ENCODE measurements around the gene ADAM22.

The ADAM22 gene

DNA sequence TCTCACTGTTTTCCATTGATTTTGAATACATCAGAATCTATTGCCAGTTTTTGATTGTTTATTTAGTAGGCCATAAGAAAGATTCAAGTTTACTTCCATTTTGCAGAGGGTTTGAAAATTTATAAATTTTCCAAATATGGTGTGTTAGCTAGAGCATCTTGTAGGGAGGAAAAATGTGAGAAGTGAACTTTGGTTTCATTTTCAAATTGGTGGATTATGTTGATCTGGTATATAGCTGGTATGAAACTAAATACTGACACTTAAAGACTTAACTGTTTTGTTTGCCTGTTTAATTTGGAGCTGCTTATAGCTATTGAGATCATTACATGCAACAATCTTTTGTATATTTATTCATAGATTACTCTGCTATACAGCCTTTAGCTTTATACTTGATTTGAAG, 108.1 kb downstream of the ADAM22 start:
- no peak for DNase-seq (ENCODE audit: low spot score)

DNA sequence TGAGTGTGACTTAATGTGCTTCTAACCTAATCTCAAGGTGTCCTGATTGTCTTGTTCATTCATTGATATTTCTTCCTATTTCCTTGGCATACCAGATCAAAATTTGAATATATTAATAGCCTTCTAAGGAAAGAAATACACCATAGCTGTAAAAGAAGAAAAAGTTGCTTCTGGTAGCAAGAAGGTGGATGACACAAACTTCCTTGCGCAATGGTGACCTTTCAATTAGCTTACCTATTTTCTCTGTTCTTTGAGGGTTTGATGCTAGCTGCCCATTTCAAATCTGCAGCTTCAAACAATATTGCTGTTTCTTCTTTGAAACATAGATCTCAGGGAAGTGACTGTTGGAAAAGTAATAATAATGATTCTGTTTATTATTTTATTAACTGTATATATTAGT, 108.8 kb downstream of the ADAM22 start:
- no peak for DNase-seq (ENCODE audit: low spot score)

DNA sequence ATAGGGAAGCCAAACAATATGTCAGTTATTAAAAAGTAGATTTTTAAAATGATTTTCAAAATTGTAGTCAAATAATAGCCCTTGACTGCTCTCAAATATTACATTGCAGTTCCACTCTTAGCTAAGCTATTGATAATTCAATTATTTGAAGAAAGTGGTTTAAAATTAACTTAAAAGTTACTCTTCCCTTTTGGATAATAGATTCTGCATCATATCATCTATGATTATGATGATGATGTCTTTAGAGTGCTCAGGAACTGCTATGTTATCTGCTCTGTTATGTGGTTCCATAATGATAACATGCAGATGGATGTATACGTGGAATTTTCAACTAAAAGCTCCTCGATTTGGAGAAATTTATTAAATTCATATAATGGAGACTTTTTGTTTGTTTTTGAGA, 110.0 kb downstream of the ADAM22 start:
- no peak for DNase-seq (ENCODE audit: low spot score)

DNA sequence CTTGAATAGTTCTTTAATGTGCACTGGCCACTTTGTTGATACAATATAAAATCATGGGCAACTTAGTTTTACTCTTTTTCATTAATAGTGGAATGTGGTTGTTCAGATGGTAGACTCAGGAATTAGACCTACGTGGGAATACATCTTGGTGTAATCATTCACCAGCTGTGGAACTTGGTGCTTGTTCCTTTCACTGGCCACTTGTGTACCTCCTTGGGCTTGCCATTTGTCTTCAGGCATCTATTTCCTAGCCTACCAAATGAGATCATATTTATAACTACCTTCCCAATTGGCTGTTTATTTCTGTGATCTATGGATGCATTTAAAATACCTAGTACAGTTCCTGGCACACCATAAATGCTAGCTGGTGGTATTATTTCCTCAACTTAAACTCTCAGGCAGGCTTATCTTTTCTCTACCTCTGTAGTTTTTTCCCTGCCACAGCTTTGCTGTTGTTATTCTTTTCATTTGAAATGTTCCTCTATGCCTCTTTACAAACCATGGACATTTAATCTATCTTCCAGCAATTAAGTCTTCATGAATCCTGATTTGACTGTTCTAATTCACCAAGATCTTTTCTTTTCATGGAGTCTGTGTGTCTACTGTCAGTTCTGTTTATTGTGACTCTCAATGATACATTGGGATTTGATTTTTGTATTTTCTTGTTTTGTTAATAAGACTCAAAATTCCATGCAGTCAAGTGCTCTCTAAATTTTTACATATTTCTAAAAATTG, 113.0 kb downstream of the ADAM22 start:
- DNase-seq (ENCODE audit: low spot score) = no peak

DNA sequence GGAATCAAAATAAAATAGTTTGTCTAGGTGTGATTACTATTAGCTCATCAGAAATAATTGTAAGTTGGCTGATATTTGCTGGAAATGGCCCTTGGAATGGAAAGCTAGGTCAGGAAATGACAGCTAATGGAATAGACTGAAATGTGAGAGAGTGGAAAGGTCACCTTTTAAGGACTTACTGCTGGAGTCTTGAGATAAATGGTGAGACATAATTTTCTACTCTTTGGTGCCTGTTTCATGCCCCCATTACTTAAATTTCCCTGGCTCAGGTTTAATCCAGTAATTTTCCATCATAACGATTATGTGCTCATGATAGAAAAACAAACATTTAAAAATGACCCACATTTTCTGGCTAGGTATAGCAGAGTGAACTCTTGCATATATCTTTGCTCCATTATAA, 123.6 kb downstream of the ADAM22 start:
- no peak for DNase-seq (ENCODE audit: low spot score)

DNA sequence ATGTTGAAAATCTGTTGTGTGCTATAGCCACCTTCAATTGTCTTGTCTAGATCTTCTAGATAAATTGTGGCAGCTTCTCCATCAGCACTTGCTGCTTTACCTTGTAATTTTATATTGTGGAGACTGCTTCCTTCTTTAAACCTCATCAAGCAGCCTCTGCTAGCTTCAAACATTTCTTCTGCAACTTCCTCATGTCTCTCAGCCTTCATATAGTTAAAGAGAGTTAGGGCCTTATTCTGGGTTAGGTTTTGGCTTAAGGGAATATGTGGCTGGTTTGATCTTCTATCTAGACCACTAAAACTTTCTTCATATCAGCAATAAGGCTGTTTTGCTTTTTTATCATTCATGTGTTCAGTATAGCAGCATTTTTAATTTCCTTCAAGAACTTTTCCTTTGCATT, 128.2 kb downstream of the ADAM22 start:
- no peak for DNase-seq (ENCODE audit: low spot score)

DNA sequence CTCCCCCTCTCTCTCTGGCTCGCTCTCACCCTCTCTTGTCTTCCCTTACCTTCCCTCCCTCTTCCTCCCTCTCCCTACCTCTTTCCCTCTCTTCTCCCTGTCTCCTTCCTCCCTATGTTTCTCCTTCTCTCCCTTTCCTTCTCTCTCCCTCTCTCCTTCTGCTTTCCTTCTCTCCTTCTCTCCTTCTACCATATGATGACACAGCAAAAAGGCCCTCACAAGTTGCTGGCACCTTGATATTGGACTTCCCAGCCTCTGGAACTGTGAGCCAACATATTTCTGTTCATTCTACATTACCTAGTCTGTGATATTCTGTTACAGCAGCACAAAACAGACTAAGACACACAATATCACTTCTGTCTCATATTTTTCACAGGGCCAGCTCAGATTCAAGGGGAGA, 135.0 kb downstream of the ADAM22 start:
- DNase-seq (ENCODE audit: low spot score) = no peak

DNA sequence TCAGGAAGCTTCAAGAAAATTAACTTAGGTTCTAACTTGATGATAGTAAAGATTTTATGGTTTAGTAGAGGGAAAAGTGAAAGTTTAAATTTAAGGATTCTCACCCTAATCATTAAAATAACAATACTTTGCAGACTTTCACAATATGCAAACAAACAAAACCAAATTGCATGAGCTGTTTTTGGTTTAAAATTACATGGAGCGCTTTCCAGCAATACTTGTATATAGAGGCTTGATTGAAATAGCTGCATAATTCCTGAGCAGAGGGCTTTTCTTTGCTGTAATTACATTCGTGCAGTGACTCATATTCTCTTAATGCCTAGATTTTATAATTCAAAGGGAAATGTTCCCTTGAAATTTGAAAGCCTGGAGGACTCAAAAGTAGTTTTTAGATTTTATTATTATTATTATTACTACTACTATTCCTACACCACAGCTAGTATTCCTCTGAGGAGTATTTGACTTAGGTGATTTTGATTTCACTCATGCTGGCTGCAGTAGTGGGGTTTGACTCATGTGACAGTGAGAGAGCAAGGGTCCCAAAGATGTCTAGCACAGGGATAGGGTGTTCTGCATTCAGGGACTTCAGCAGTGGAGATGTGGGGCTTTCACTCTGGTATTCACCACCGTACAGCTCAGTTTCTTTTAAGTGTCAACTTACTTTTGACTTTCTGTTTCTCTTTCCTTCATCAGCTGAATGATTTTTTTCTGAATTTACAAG, 138.1 kb downstream of the ADAM22 start:
- DNase-seq (ENCODE audit: low spot score) = no peak

DNA sequence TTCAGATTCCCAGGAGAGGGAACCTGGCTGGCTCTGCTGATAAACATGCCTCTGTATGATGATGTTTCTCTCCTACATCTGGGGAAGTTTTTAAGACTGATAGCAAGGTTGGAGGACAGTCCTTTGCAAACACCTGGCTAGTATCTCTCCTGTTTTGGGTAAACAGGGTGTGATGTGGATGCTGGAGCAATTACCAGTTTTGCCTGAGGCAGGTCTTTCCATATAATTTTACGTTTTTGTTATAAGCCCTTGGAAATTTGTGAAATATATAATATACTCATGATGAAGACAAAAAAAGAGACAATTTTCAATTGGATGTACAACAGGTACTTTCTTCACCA, 138.6 kb downstream of the ADAM22 start:
- no peak for DNase-seq (ENCODE audit: low spot score)

DNA sequence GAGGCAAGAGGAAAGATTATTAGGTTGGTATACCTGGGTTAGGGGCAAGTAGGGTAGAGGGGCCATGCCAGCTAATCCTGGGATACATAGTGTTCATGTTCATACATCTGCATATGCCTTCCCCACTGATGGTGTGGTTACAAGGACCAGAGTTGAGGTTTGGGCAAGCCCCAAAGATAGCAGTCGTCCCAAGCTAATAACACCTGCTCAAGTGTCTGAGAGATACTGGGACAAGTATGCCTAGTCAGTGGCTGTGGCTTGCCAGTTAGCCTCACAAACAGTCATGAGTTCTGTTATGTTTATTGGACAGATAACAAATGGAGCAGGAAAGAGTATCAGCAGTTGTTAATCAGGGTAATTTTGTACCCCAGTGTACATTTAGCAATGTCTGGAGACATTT, 139.6 kb downstream of the ADAM22 start:
- no peak for DNase-seq (ENCODE audit: low spot score)

DNA sequence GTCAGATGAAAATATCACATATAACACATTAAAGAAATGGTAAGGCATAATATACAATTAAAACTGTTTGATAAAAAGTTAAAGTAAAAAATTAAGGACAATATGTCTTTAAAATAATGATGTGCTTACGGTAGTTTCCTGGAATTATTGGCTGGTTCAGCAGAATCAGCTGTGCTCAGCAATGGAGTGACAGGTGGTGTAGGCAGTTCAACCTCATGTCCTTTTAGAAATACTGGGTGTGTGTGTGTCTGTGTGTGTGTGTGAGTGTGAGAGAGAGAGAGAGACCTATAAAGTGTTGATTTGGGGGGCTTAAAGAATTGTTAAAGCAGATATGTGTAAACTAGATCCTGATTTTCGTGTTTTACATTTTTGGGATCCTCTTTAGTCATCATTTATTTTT, 141.2 kb downstream of the ADAM22 start:
- no peak for DNase-seq (ENCODE audit: low spot score)

DNA sequence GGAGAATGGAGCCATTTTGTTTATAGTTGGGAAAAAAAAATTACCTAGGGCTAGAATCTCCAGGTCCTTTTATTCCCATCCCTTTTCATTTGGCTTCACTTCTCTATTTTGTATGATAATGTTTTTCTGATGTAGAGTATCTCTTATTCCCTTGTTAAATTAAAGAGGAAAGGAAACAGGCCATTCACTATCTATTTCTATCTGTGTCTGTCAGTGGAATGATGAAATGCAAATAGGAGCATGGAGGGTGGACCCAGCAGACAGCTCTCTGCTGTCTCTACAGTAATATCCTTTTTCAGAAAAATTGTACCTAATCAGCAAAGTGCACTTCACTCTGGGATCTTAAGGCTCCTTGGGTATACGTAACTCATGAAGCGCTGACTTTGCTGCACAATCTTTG, 149.8 kb downstream of the ADAM22 start:
- no peak for DNase-seq (ENCODE audit: low spot score)

DNA sequence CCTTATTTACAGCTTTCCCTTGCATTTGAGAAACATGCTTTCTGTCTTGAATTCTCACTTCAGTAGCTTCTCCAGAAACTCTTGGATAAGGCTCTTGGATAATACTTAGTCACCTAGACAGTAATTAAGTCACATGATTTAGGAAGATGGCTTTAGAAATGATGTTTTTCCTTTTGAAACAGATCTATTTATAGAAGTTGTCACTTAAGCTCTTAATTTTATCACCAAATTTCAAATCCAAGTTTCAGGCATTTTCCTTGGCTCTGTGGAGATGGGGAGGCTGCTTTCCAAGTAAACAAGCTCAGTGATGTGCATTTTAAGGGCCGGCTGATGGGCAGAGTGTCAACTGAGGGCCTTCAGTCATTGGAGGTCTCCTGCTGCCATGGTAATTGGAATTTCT, 155.5 kb downstream of the ADAM22 start:
- no peak for DNase-seq (ENCODE audit: low spot score)

DNA sequence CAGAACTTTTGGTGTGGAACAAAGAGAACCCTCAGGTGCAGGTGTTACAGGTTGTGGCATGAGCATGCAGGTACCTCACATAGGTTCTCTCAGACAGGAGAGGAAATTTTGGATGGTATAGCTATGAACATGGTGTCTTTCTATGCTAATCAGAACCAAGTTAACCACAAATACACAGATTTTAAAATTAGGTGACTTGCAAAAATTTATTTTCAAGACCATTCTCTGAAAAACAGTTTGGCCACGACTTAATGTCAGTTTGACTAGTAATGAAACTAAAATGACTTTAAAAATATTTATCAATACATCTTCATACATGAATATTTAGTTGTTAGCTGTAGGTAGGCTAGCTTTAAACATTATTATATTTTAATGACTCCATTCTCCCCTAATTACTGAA, 156.2 kb downstream of the ADAM22 start:
- no peak for DNase-seq (ENCODE audit: low spot score)

DNA sequence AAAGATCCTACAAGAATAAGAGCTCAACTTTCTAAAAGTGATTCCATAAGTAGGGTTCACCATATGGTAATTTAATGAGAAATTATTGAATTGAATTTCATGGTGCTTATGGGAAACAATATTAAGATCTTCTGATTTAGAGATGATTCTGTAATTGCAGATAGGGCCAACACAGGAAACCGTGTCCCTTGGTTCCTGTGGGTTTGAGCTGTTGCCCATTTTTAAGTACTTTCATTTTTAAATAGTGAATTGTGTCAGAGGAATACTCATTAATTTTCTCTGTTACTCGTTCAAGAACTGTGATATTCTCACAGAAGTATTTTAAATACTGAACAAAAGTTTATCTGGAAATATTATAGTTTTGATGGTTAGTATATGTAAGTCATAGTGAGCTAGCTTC, 156.6 kb downstream of the ADAM22 start:
- DNase-seq (ENCODE audit: low spot score) = no peak

DNA sequence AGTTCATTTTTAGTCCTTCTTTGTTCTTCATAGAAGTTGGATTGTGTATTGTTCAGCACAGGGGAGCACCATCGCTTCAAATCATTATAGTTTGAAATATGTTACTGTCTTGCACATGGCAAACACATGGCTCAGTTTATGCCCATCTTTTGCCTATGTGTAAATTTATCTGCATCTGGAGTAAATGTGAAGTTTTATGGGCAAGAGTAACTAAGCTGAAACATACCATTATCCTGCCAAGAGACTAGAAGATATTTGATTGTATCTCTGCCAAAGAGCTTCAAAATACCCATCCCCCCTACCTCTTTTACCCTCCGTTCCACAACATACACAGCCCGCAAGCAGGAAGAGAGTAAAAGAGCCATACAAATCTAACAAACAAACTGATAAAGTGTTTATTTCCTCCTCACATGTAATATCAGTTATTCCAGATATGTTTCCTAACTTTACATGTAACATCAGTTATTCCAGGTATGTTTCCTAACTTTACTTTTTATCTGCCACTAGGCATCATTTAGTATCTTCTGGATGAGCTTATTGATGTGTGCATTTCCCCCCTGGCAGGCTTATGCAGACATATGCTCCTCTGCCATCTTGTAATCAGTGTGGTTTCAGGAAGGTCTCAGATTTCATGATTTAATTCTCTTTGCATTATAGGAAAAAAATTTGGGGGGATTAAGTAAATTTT, 158.1 kb downstream of the ADAM22 start:
- no peak for DNase-seq (ENCODE audit: low spot score)

DNA sequence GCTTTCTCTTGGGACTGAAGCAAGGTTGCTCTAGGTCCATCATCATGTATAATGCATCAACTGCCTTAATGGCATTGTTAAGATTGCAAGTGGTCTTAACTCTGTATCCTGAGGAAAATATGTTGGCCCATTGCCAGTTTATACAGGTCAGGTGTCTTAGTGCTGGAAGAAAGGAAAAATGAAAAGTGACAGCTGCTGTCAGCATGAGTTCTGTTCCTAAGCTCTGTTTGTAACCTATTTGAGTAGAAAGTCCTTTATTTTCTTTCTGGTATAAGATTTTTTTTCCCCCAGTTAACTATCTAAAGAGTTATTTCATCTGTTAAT, 158.6 kb downstream of the ADAM22 start:
- no peak for DNase-seq (ENCODE audit: low spot score)

DNA sequence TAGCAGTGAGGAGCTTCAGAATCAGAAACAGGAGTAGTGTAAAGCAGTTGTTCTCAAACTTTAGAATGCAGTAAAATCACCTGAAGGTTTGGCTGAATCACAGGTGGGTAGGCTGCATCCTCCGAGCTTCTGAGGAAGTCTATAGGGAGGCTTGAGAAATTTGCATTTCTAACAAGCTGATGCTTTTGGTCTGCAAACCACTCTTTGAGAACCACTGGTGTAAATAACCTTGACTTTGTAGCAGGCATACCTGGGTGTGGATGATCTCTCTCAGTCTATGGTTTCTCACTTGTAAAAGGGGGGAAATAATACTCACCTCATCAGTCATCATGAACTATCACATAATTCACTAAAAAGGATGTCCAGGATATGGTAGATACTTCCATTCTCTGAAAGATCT, 167.7 kb downstream of the ADAM22 start:
- no peak for DNase-seq (ENCODE audit: low spot score)

DNA sequence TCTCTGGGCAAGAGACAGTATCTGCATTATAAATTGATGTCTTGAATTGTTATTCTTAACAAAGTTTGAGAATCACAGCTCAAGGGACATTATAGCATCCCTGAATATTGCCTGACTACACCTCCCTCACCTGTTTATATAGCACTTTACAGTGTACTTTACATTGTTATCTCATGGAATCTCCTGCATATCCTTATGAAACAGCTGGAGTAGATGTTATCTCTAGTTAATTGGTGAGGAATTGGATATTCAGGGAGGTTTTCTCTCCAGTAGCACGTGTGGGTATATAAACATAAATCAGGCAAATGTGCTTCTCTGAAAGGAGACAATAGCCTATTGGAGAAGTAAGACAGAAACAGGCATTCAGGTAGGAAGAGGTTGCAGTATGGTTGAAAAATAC, 168.6 kb downstream of the ADAM22 start:
- no peak for DNase-seq (ENCODE audit: low spot score)

DNA sequence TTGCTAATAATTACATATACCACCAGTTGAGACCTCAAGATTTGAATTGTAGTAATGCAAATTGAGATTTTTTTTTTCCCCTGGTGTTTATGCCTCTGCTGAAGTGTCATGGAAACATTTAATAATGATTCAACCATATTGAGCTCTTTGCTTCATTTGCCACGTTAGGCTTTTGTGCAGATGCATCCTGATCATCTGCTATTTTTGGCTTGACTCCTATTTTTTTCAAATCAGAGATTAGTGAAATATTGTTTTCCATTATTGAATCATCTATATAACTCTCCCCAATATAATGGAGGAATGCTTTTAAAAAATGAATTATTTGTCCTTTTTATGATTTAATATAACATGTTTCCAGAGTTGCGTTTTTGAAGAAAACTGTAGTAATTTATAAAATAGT, 170.7 kb downstream of the ADAM22 start:
- no peak for DNase-seq (ENCODE audit: low spot score)

DNA sequence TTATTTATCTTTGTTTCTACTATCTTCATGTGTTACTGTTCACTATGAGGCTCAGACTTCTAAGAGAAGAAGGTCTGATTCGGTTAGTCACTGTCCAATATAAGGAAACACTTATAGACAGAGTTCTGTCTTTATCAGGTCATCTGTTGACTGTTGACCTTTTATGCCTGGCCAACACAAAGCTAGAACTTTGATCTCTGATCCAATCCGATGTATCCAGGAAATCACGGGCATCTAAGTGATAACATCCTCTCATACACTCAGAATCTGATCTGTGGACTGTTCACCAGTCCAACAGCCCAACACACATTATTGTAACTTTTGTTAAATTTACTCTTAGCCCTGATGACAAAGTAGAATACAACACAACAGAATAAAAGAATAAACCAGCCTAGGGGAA, 171.2 kb downstream of the ADAM22 start:
- no peak for DNase-seq (ENCODE audit: low spot score)

DNA sequence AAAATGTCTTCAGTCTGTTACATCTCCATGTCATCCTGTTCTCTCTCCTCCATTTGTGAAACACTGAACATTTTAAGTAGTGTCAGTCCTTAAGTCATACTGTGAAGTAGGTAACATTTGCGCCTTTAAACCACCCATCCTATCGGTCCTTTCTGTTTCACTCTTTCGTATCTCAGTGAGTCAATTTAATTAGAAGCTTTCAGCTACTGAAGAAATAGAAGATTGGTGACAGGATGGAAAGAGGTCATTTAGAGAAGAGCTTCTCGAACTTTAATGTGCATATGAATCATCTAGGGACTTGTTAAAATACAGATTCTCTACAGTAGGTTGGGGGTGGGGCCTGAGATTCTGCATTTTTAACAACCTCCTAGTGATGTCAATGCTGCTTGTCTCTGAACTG, 172.4 kb downstream of the ADAM22 start:
- DNase-seq (ENCODE audit: low spot score) = no peak

DNA sequence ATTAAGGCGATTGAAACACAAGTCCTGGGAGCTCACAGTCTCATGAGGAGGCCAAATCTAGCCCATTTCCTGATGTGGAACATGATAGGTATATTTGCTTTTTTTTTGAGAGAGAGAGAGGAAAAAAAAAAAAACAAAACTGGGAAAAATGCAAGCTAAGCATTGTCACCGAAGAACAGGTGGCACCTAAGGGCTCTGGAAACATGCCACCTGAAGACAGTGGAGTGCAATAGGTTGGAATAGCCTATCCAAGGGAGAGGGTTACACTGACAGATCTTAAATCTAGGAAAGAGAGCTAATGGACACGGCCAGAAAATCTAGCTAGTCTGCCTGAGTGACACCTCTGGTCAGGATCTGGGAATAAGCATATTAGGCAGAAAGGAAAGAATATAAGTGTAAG, 175.6 kb downstream of the ADAM22 start:
- DNase-seq (ENCODE audit: low spot score) = no peak

All from CD4-positive, alpha-beta T cell treated with Interleukin-15 for 4 hours (primary cell).